Measurements from ENCODE around the gene TRPV6. TPM values are rescaled to one million over a fixed set of nuclear protein-coding genes. Genes with fewer than 3 reads are reported as not detected.

The TRPV6 gene
- total and polyA plus RNA-seq, 2 experiments from 2014 or later: 0.08 to 0.80 TPM

- no peaks in the 10 kb centered on the region for H3K4me1 ChIP-seq (ENCODE audit: insufficient read depth)
- DNase-seq (ENCODE audit: low spot score): no peak
- H3F3A ChIP-seq (replicated peaks; ENCODE audit: low read depth): no peaks in the 10 kb centered on the region
- no peaks in the 10 kb centered on the region for H3K27me3 ChIP-seq (ENCODE audit: insufficient read depth)
- Mint-ChIP-seq H3K4me3 (no peak overlapping the region), H3K9me3 (no peaks in the 10 kb centered on the region; the same call in 2 of the 3 replicates), H3K27ac (no peak overlapping the region), H3K27me3 (ENCODE audit: insufficient read depth, low read depth, poor library complexity) (peaks cover 6% of the 10 kb centered on the region), H3K4me1 (peaks cover under 1% of the 10 kb centered on the region; the same call in 1 of the 3 replicates), H3K36me3 (ENCODE audit: low read depth) (no peaks in the 10 kb centered on the region)
- H3K9me2 ChIP-seq (ENCODE audit: insufficient read depth): peaks cover 6% of the 10 kb centered on the region; the same call in 1 of the 2 replicates
- H3K79me2 ChIP-seq (replicated peaks; ENCODE audit: insufficient read depth): no peaks in the 10 kb centered on the region
- no peak for TF ChIP-seq ETS1 (IDR thresholded peaks at IDR 0.05)
- no peak for TF ChIP-seq POLR2AphosphoS5 (IDR thresholded peaks at IDR 0.05; ENCODE audit: low read depth)
- TF ChIP-seq NANOG (IDR thresholded peaks at IDR 0.05; ENCODE audit: borderline replicate concordance): no peak
- no peak for TF ChIP-seq ZNF462 (CRISPR knock-in tag; IDR thresholded peaks at IDR 0.05)
- TF ChIP-seq ZNF331 (CRISPR knock-in tag; IDR thresholded peaks at IDR 0.05; ENCODE audit: low read depth): no peak
- TF ChIP-seq CREB1 (CRISPR knock-in tag; IDR thresholded peaks at IDR 0.05; ENCODE audit: low read depth): no peak
- no peak for TF ChIP-seq ZNF114 (CRISPR knock-in tag; IDR thresholded peaks at IDR 0.05)
- no peak for TF ChIP-seq EZH2phosphoT487 (IDR thresholded peaks at IDR 0.05; ENCODE audit: unreplicated experiment)
- TF ChIP-seq REST (IDR thresholded peaks at IDR 0.05; ENCODE audit: unreplicated experiment): no peak
- TF ChIP-seq EZH2 (IDR thresholded peaks at IDR 0.05; ENCODE audit: low read depth, unreplicated experiment): no peak
- no peak for TF ChIP-seq JUNB (IDR thresholded peaks at IDR 0.05; ENCODE audit: unreplicated experiment)
- TF ChIP-seq STAT1 (IDR thresholded peaks at IDR 0.05; ENCODE audit: unreplicated experiment): no peak
- TF ChIP-seq CTCF (conservative IDR thresholded peaks at IDR 0.05; ENCODE audit: low read depth in 2 of 2): no peak
- no peaks in the 10 kb centered on the region for H3K36me3 ChIP-seq (ENCODE audit: insufficient read depth)
- no peaks in the 10 kb centered on the region for H4K20me1 ChIP-seq (replicated peaks; ENCODE audit: insufficient read depth)
- no peak overlapping the region for H3K4me3 ChIP-seq
- no peak overlapping the region for H3K4me2 ChIP-seq
- no peak overlapping the region for H2AFZ ChIP-seq
- ATAC-seq: no peak
- H3K27ac ChIP-seq (ENCODE audit: low read depth): no peak overlapping the region
Measured at GRCh38 chr7:142918901-142919300, 33.4 kb upstream of the TRPV6 start.

Measured in GM23338 (cell line).